ENCODE measurements around the gene IGSF21. TPM values are rescaled to one million over a fixed set of nuclear protein-coding genes. Genes with fewer than 3 reads are reported as not detected.

The IGSF21 gene
- total and polyA plus RNA-seq, 2 of the 8 experiments (the other 6 are each of a cell fraction or from before 2014, with no cell fraction given) = 22.5 to 28.5 TPM

DNA sequence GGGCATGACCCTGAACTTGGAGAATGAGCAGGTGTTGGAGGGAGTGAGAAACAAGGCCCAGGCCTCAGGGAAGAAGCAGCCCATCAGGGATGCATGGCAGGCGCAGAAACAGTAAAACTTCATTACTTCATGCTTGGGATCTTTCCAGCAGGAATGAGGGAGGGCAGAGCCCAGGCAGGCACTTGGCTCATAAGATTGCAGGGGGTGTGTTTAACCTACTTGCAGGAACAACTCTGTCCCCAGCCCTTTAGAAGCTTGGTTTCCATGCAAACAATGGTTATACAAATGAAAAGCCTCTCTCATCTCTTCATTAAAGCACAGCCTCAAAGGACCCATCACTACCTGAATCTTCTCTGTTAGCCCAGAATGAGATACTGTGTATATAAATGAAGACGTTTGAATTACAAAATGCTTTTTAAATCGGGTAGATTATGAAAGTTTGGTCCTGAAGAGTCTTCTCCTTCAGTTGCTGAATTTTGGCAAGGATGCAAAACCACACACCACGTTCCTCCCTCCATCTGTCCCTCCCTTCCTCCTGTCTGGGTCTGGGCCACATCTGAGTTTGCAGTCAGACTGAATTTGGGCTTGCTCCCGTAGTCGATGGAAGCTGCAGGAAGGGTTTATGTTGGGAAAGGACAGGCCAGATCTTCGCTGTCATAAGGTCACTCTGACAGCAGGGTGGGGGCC lies 218.8 kb downstream of the IGSF21 start:
- DNase-seq (ENCODE audit: low read depth in 1 of 2, low spot score in 2 of 2) (no peak), FAIRE-seq (no peak)
- Histone ChIP-seq H3K23me2 (ENCODE audit: low read depth, low read length) (no peaks in the 10 kb centered on the region), H4K5ac (ENCODE audit: insufficient read length, low read depth, low read length) (no peak overlapping the region), H3K9me3 (ENCODE audit: insufficient read depth in 2 of 2, low read depth in 1 of 2, low read length in 1 of 2) (no peaks in the 10 kb centered on the region), H2BK20ac (ENCODE audit: low read length) (no peak overlapping the region), H3K18ac (ENCODE audit: extremely low read depth, low read length) (no peak overlapping the region), H4K91ac (replicated peaks; ENCODE audit: insufficient read length, low read length) (no peak overlapping the region), H3K4me1 (replicated peaks in 1 of 4; ENCODE audit: control insufficient read depth in 3 of 4, insufficient read depth in 4 of 4, low read length in 3 of 4) (peaks cover 0 to 6% (median 2%) of the 10 kb centered on the region in 4 experiments; a peak in 3 of 7 replicates), H3K79me1 (ENCODE audit: low read depth, low read length) (no peaks in the 10 kb centered on the region), H2BK5ac (ENCODE audit: low read depth, low read length) (no peak overlapping the region), H4K20me1 (replicated peaks in 1 of 2; ENCODE audit: control insufficient read depth in 1 of 2, insufficient read depth in 2 of 2, low read length in 2 of 2) (no peaks in the 10 kb centered on the region), H3K4me3 (ENCODE audit: extremely low read depth in 1 of 4, insufficient read depth in 2 of 4, low read depth in 3 of 4, low read length in 4 of 4) (no peak overlapping the region), H3K27ac (ENCODE audit: low read depth, low read length) (no peak overlapping the region), H2AK5ac (ENCODE audit: low read depth, low read length) (no peak overlapping the region), H3K23ac (ENCODE audit: insufficient read length) (no peak overlapping the region), H3K56ac (replicated peaks; ENCODE audit: insufficient read length, low read depth, low read length) (no peak overlapping the region), H2BK120ac (replicated peaks; ENCODE audit: low read depth, low read length) (no peak overlapping the region), H3K27me3 (replicated peaks in 1 of 4; ENCODE audit: control insufficient read depth in 3 of 4, extremely low read depth in 1 of 4, insufficient read depth in 3 of 4, low read length in 3 of 4) (peaks cover 0 to 8% (median 5%) of the 10 kb centered on the region in 4 experiments; a peak in 5 of 7 replicates), H2BK12ac (ENCODE audit: low read depth, low read length) (no peak overlapping the region), H3K4ac (replicated peaks; ENCODE audit: insufficient read length, low read depth, low read length) (no peak overlapping the region), H3K14ac (ENCODE audit: insufficient read length) (no peak overlapping the region), H3K36me3 (ENCODE audit: control insufficient read depth in 2 of 4, insufficient read depth in 4 of 4, low read length in 3 of 4) (no peaks in the 10 kb centered on the region), H3K9ac (replicated peaks in 1 of 4; ENCODE audit: extremely low read depth in 1 of 4, low read depth in 3 of 4, low read length in 3 of 4) (no peak overlapping the region), H4K8ac (ENCODE audit: extremely low read depth, insufficient read depth, low read length) (no peak overlapping the region), H3K4me2 (ENCODE audit: insufficient read depth in 1 of 2, low read depth in 2 of 2, low read length in 2 of 2) (no peak overlapping the region), H2BK15ac (ENCODE audit: low read length) (no peak overlapping the region), H2AFZ (ENCODE audit: low read length) (no peak overlapping the region), H3K79me2 (ENCODE audit: control insufficient read depth in 1 of 2, insufficient read depth in 2 of 2, low read length in 2 of 2) (no peaks in the 10 kb centered on the region)
- WGBS, 2 experiments (ENCODE audit: extremely low coverage in 1 of 2, insufficient coverage in 1 of 2, insufficient read length in 1 of 2, insufficient replicate concordance in 2 of 2, low coverage in 1 of 2, low lambda C conversion rate in 2 of 2, missing lambda C conversion rate in 1 of 2) = 85% methylated on average over 7 of the region's 7 CpGs; no CpG with 5 or more reads in 1 of the 2 experiments
- POLR2A ChIA-PET (ENCODE audit: partially characterized antibody) = interaction anchor here (0.5 to 1.2 kb wide), 2 partner anchors 61 to 159 kb away, joined by 3 to 4 read pairs; no protein-coding TSS in a partner anchor
- TF ChIP-seq BRCA1 (IDR thresholded peaks at IDR 0.05; ENCODE audit: low read depth, low read length) (no peak), TCF12 (IDR thresholded peaks at IDR 0.05; ENCODE audit: low read depth, low read length) (no peak), GABPA (IDR thresholded peaks at IDR 0.05; ENCODE audit: borderline replicate concordance, insufficient read depth, low read length) (no peak), GTF2F1 (IDR thresholded peaks at IDR 0.05; ENCODE audit: borderline replicate concordance, low read depth, low read length) (no peak)
- CTCF ChIA-PET (ENCODE audit: partially characterized antibody) = interaction anchor here (0.6 to 12.2 kb wide), 17 partner anchors 8 to 882 kb away, joined by 3 to 132 read pairs (median 4); partner anchors contain the start of gene KLHDC7A
